ENCODE measurements around the gene PLEK. TPM values are rescaled to one million over a fixed set of nuclear protein-coding genes. Genes with fewer than 3 reads are reported as not detected.
A peak's percentile ranks its signal among the peaks of the same experiment; 100 is the strongest.

PLEK gene
- polyA plus RNA-seq, 1 of the 3 experiments (the other 2 are of a cell fraction): 0.02 TPM

DNA sequence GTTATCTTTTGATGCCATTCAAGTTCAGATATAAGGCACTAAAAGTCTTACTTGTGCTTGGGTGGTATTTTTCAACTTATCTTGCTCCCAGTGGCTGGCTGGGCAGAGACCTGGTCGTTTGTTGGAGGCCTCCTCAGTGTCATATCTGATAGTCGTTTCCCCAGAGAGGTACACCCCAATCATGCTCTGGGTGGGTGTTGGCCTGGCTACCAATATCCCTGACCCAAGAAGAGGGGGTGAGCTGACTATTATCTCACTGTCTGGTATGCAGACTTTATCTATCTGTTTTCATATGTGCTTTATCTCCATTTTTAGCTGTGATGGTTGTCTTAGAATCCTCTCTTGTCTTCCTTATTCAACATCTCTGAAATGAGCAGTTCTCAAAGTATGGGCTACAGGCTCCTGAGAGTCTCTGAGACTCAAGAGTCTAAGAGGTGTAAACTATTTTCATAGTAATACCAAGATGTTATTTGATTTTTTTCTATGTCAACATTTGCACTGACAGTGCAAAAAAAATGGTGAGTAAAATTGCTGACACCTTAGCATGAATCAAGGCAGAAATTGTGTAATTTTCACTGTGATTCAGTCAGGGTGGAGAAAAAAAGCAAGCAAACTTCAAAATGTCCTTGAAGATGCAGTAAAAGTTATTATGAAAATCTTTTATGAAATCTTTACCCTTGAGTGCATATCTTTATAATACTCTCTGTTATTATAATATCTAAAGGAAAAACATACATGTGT, 12.3 kb upstream of the PLEK start:
- no peaks in the 10 kb centered on the region for H3K36me3 ChIP-seq (replicated peaks in 1 of 2; ENCODE audit: control insufficient read depth in 1 of 2, insufficient read depth in 2 of 2, low read length in 1 of 2)
- no peaks in the 10 kb centered on the region for H3K27me3 ChIP-seq (ENCODE audit: insufficient read depth)
- no peak overlapping the region for H3K4me2 ChIP-seq
- H3K4me3 ChIP-seq (ENCODE audit: low read depth in 2 of 2, low read length in 1 of 2): no peak overlapping the region
- H3K9me2 ChIP-seq: no peaks in the 10 kb centered on the region
- no peaks in the 10 kb centered on the region for H3K79me2 ChIP-seq (ENCODE audit: insufficient read depth)
- H3K27ac ChIP-seq (ENCODE audit: low read depth in 2 of 2, low read length in 1 of 2): no peak overlapping the region
- H3K9me3 ChIP-seq: no peaks in the 10 kb centered on the region
- H2AFZ ChIP-seq (ENCODE audit: low read depth): 0 out of 2 replicates have a peak overlapping the region, but pooled peaks have one; percentile 27
- no peaks in the 10 kb centered on the region for H3F3A ChIP-seq (replicated peaks; ENCODE audit: insufficient read depth)
- ChIA-PET POLR2A (no interaction called here), CTCF (interaction anchor here (1.1 to 1.3 kb wide), 2 partner anchors 8 to 88 kb away, joined by 3 to 7 read pairs; no protein-coding TSS in a partner anchor)
- no peak for DNase-seq
- 22% methylated on average over 2 of the region's 2 CpGs for WGBS (ENCODE audit: low lambda C conversion rate)
- H3K4me1 ChIP-seq (ENCODE audit: control insufficient read depth in 1 of 2, insufficient read depth in 2 of 2, low read depth in 1 of 2, low read length in 1 of 2): no peaks in the 10 kb centered on the region; a peak in 1 of 4 replicates
- no peak overlapping the region for H3K9ac ChIP-seq
- TF ChIP-seq GATA2 (CRISPR knock-in tag; IDR thresholded peaks at IDR 0.05) (no peak), TAF1 (IDR thresholded peaks at IDR 0.05; ENCODE audit: borderline replicate concordance, low read depth, low read length) (no peak), ELF1 (IDR thresholded peaks at IDR 0.05) (no peak), RXRA (IDR thresholded peaks at IDR 0.05; ENCODE audit: borderline replicate concordance, low read depth) (no peak), FOXJ3 (CRISPR knock-in tag; IDR thresholded peaks at IDR 0.05) (no peak)
- TF ChIP-seq, protein P1, sequence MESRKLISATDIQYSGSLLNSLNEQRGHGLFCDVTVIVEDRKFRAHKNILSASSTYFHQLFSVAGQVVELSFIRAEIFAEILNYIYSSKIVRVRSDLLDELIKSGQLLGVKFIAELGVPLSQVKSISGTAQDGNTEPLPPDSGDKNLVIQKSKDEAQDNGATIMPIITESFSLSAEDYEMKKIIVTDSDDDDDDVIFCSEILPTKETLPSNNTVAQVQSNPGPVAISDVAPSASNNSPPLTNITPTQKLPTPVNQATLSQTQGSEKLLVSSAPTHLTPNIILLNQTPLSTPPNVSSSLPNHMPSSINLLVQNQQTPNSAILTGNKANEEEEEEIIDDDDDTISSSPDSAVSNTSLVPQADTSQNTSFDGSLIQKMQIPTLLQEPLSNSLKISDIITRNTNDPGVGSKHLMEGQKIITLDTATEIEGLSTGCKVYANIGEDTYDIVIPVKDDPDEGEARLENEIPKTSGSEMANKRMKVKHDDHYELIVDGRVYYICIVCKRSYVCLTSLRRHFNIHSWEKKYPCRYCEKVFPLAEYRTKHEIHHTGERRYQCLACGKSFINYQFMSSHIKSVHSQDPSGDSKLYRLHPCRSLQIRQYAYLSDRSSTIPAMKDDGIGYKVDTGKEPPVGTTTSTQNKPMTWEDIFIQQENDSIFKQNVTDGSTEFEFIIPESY (IDR thresholded peaks at IDR 0.05; ENCODE audit: borderline replicate concordance, low read depth): no peak
- TF ChIP-seq, protein P2, sequence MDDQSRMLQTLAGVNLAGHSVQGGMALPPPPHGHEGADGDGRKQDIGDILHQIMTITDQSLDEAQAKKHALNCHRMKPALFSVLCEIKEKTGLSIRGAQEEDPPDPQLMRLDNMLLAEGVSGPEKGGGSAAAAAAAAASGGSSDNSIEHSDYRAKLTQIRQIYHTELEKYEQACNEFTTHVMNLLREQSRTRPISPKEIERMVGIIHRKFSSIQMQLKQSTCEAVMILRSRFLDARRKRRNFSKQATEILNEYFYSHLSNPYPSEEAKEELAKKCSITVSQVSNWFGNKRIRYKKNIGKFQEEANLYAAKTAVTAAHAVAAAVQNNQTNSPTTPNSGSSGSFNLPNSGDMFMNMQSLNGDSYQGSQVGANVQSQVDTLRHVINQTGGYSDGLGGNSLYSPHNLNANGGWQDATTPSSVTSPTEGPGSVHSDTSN (IDR thresholded peaks at IDR 0.05): no peak
- TF ChIP-seq, protein P3, sequence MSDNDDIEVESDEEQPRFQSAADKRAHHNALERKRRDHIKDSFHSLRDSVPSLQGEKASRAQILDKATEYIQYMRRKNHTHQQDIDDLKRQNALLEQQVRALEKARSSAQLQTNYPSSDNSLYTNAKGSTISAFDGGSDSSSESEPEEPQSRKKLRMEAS (IDR thresholded peaks at IDR 0.05; ENCODE audit: low read depth): no peak
- H4K20me1 ChIP-seq (ENCODE audit: insufficient read depth): no peaks in the 10 kb centered on the region

DNA sequence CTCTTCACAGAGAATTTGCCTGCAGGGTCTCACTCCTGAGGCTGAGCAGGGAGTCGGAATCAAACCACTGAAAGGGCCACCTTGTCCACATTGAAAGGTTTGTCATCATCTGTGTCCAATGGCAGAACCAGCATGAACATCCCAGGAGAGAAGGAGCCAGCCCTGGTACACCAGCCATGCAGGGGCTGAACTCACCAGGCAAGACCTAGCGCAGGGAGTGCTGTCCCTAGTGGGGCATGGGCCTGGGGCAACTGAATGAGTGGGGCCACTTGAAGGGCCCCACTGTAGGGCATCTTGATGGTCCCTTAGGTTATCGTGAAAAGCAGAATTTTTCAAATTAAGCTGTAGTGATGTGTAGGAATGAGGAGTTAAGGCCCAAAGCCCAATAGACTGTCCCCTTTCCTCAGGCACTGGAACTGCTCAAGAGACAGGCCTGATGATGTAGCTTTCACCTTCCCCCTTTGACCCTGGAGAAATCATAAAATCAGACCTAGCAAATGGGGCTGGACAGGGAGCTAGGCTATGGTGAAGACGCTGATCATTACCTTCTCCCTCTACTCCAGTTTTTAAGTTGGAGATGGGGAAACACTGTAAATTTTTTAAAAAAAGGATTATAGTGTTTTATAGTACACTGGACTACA, 8.4 kb upstream of the PLEK start:
- ChIA-PET CTCF (interaction anchor here (0.6 to 2.1 kb wide), 5 partner anchors 12 to 234 kb away, joined by 3 to 17 read pairs (median 4); no protein-coding TSS in a partner anchor), POLR2A (no interaction called here)
- no peaks in the 10 kb centered on the region for H3F3A ChIP-seq (replicated peaks; ENCODE audit: insufficient read depth)
- no peaks in the 10 kb centered on the region for H3K27me3 ChIP-seq (ENCODE audit: insufficient read depth)
- no peak overlapping the region for H3K4me2 ChIP-seq
- H3K9me2 ChIP-seq: no peaks in the 10 kb centered on the region
- H3K9ac ChIP-seq: no peak overlapping the region
- no peaks in the 10 kb centered on the region for H3K36me3 ChIP-seq (replicated peaks in 1 of 2; ENCODE audit: control insufficient read depth in 1 of 2, insufficient read depth in 2 of 2, low read length in 1 of 2)
- no peaks in the 10 kb centered on the region for H3K9me3 ChIP-seq
- DNase-seq: no peak
- 90% methylated on average over 4 of the region's 4 CpGs for WGBS (ENCODE audit: low lambda C conversion rate)
- no peak overlapping the region for H3K27ac ChIP-seq (ENCODE audit: low read depth in 2 of 2, low read length in 1 of 2)
- no peaks in the 10 kb centered on the region for H4K20me1 ChIP-seq (ENCODE audit: insufficient read depth)
- no peak overlapping the region for H3K4me3 ChIP-seq (ENCODE audit: low read depth in 2 of 2, low read length in 1 of 2)
- no peak for TF ChIP-seq GATA2 (CRISPR knock-in tag; IDR thresholded peaks at IDR 0.05)
- TF ChIP-seq, protein P4, sequence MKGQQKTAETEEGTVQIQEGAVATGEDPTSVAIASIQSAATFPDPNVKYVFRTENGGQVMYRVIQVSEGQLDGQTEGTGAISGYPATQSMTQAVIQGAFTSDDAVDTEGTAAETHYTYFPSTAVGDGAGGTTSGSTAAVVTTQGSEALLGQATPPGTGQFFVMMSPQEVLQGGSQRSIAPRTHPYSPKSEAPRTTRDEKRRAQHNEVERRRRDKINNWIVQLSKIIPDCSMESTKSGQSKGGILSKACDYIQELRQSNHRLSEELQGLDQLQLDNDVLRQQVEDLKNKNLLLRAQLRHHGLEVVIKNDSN (IDR thresholded peaks at IDR 0.05; ENCODE audit: borderline replicate concordance, low read depth): no peak
- TF ChIP-seq EP300 (IDR thresholded peaks at IDR 0.05; ENCODE audit: borderline replicate concordance in 1 of 2, low read depth in 1 of 2, low read length in 1 of 2): no peak
- TF ChIP-seq, protein P3 (IDR thresholded peaks at IDR 0.05; ENCODE audit: low read depth): no peak
- TF ChIP-seq POLR2AphosphoS5 (IDR thresholded peaks at IDR 0.05; ENCODE audit: low read depth, low read length): no peak
- TF ChIP-seq GABPA (IDR thresholded peaks at IDR 0.05; ENCODE audit: low read depth): no peak
- TF ChIP-seq FOXM1 (IDR thresholded peaks at IDR 0.05; ENCODE audit: low read depth): no peak
- TF ChIP-seq, protein P2 (IDR thresholded peaks at IDR 0.05): no peak
- no peak for TF ChIP-seq RXRA (IDR thresholded peaks at IDR 0.05; ENCODE audit: borderline replicate concordance, low read depth)
- no peak for TF ChIP-seq RAD21 (IDR thresholded peaks at IDR 0.05; ENCODE audit: low read length)
- H3K79me2 ChIP-seq (ENCODE audit: insufficient read depth): no peaks in the 10 kb centered on the region
- H2AFZ ChIP-seq (ENCODE audit: low read depth): no peak overlapping the region
- H3K4me1 ChIP-seq (ENCODE audit: control insufficient read depth in 1 of 2, insufficient read depth in 2 of 2, low read depth in 1 of 2, low read length in 1 of 2): no peaks in the 10 kb centered on the region; a peak in 1 of 4 replicates

All from SK-N-SH (cell line).